ENCODE measurements around the gene ABCA13.

- TF ChIP-seq CTCF (IDR thresholded peaks at IDR 0.05; ENCODE audit: low read depth, low read length) (no peak), POLR2A (IDR thresholded peaks at IDR 0.05; ENCODE audit: extremely low read depth, insufficient read length) (no peak), MAX (IDR thresholded peaks at IDR 0.05; ENCODE audit: low read depth, low read length) (no peak)
Observed at GRCh38 chr7:48126037-48126436, 45.2 kb upstream of the ABCA13 start.

Data from NB4 (cell line).